Hepatocyte (in vitro differentiated cells): ENCODE measurements around the gene FCGBP. TPM values are rescaled to one million over a fixed set of nuclear protein-coding genes. Genes with fewer than 3 reads are reported as not detected.

Experiments
- DNase-seq: peaks from one replicate; pipeline ENCODE4 v3.0.0-alpha.2; 2016; ENCODE audit warnings: low spot score
- H2AFZ ChIP-seq: fragments of 200-600 bp; sonication (generic); 2 replicates; pipeline ENCODE4 v1.6.0; 2016; ENCODE audit warnings: antibody characterized with exemption, mild to moderate bottlenecking
- H3K27ac ChIP-seq: fragments of 200-600 bp; sonication (generic); 2 replicates; pipeline ENCODE4 v1.5.1; 2016; ENCODE audit warnings: mild to moderate bottlenecking
- H3K27me3 ChIP-seq: fragments of 200-600 bp; sonication (generic); 2 replicates; pipeline ENCODE4 v1.6.1; 2016
- H3K36me3 ChIP-seq: fragments of 200-600 bp; sonication (generic); replicated peaks from 2 replicates; pipeline ENCODE4 v1.5.1; 2016; ENCODE audit warnings: low read depth; ENCODE audit not compliant: insufficient read depth
- H3K4me1 ChIP-seq: fragments of 200-600 bp; sonication (generic); 2 replicates; pipeline ENCODE4 v1.5.1; 2016; ENCODE audit warnings: mild to moderate bottlenecking, moderate library complexity; ENCODE audit not compliant: insufficient read depth
- H3K4me2 ChIP-seq: fragments of 200-600 bp; sonication (generic); 2 replicates; pipeline ENCODE4 v1.6.0; 2016
- H3K4me3 ChIP-seq: fragments of 200-600 bp; sonication (generic); 2 replicates; pipeline ENCODE4 v1.5.1; 2016; ENCODE audit warnings: mild to moderate bottlenecking
- H3K79me2 ChIP-seq: fragments of 200-600 bp; sonication (generic); 2 replicates; pipeline ENCODE4 v1.6.0; 2017; ENCODE audit warnings: mild to moderate bottlenecking
- H3K9me2 ChIP-seq: fragments of 200-600 bp; sonication (generic); replicated peaks from 2 replicates; pipeline ENCODE4 v1.6.0; 2017; ENCODE audit warnings: mild to moderate bottlenecking; ENCODE audit not compliant: insufficient read depth
- H3K9me3 ChIP-seq: fragments of 200-600 bp; sonication (generic); 2 replicates; pipeline ENCODE4 v1.5.1; 2016; ENCODE audit warnings: low read depth, mild to moderate bottlenecking
- H4K20me1 ChIP-seq: fragments of 200-600 bp; sonication (generic); 2 replicates; pipeline ENCODE4 v1.6.0; 2016; ENCODE audit warnings: mild to moderate bottlenecking; ENCODE audit not compliant: insufficient read depth, poor library complexity, severe bottlenecking
- CTCF ChIP-seq: fragments of 200-600 bp; sonication (generic); IDR thresholded peaks from 2 replicates; pipeline ENCODE4 v1.5.1; 2016; ENCODE audit warnings: antibody characterized with exemption, mild to moderate bottlenecking; ENCODE audit not compliant: poor library complexity
- EZH2 ChIP-seq: fragments of 200-600 bp; sonication (generic); IDR thresholded peaks from 2 replicates; pipeline ENCODE4 v1.6.1; 2016; ENCODE audit warnings: antibody characterized with exemption, mild to moderate bottlenecking, borderline replicate concordance
- EZH2phosphoT487 ChIP-seq: fragments of 200-600 bp; sonication (generic); IDR thresholded peaks from one replicate; pipeline ENCODE4 v1.6.1; 2018; ENCODE audit warnings: antibody characterized with exemption, mild to moderate bottlenecking, low read depth, moderate library complexity; ENCODE audit not compliant: unreplicated experiment, severe bottlenecking
- WGBS: methylation state at CpG from one replicate; pipeline ENCODE4 v1.1.6; 2016; ENCODE audit warnings: low lambda C conversion rate; ENCODE audit errors: missing lambda C conversion rate; 5-methylcytosine and 5-hydroxymethylcytosine counted together
- polyA plus RNA-seq: library from polyadenylated mRNA; unstranded; fragments of >200 nt; fragmentation: Nextera tagmentation; extraction: Ambion mirVana; gene quantifications from 2 replicates; pipeline ENCODE4 v1.2.1, GENCODE V29; 2016
- total RNA-seq: library from RNA; depleted of rRNA; stranded (reverse); fragments of >200 nt; gene quantifications from 2 replicates; pipeline ENCODE4 v1.2.3, GENCODE V29; 2014

Gene FCGBP
- total and polyA plus RNA-seq, 2 experiments from 2014 or later: 2.4 to 48.2 TPM

- TF ChIP-seq EZH2 (no peak), CTCF (no peak), EZH2phosphoT487 (no peak)
- Histone ChIP-seq H3K27me3 (no peaks in the 10 kb centered on the region), H3K4me1 (no peaks in the 10 kb centered on the region), H3K4me3 (no peak overlapping the region), H3K9me2 (no peaks in the 10 kb centered on the region), H3K9me3 (no peaks in the 10 kb centered on the region), H2AFZ (no peak overlapping the region), H4K20me1 (no peaks in the 10 kb centered on the region), H3K4me2 (no peak overlapping the region), H3K79me2 (no peaks in the 10 kb centered on the region), H3K36me3 (no peaks in the 10 kb centered on the region), H3K27ac (no peak overlapping the region)
- WGBS: 96% methylated on average over 20 of the region's 20 CpGs
- DNase-seq: no peak
Observed at GRCh38 chr19:39918183-39918651, 16.2 kb downstream of the FCGBP start.

- Histone ChIP-seq H3K4me2 (no peak overlapping the region), H3K27me3 (no peaks in the 10 kb centered on the region), H3K36me3 (no peaks in the 10 kb centered on the region), H2AFZ (no peak overlapping the region), H4K20me1 (no peaks in the 10 kb centered on the region), H3K9me3 (no peaks in the 10 kb centered on the region), H3K4me3 (no peak overlapping the region), H3K79me2 (no peaks in the 10 kb centered on the region), H3K27ac (no peak overlapping the region), H3K4me1 (no peaks in the 10 kb centered on the region), H3K9me2 (no peaks in the 10 kb centered on the region)
- DNase-seq: no peak
- no peak for TF ChIP-seq EZH2
- TF ChIP-seq CTCF: no peak
- no peak for TF ChIP-seq EZH2phosphoT487
- 91% methylated on average over 9 of the region's 9 CpGs for WGBS
Observed at GRCh38 chr19:39917561-39918182, 16.8 kb downstream of the FCGBP start.

DNA sequence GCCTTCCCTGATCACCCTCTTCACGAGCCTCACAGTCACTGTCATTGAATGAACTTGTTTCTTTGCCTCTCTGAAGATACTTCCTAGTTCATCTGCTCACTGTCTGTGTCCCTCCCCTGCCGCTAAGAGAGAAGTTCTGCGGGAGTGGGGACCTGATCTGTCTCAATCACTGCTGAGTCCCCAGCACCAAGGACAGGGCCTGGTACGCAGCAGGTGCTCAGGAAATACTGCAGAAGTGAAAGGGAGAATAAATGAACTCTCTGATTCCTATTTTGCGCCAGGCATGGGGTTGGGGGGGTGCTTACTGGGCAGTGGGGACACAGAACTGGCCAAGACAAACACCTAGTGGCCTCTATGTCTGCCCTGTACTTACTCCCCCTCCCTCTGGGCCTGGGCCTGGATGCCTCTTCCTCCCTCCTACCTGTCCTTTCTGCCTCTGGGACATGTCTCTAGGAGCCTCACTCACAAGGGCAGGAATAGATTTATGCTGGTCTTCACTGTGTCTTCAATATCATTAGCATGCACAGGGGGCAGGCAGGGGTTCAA, 17.5 kb downstream of the FCGBP start:
- no peaks in the 10 kb centered on the region for H3K79me2 ChIP-seq
- no peak for DNase-seq
- TF ChIP-seq EZH2 (no peak), CTCF (no peak), EZH2phosphoT487 (no peak)
- H3K27ac ChIP-seq: no peak overlapping the region
- 70% methylated on average over 5 of the region's 5 CpGs for WGBS
- no peaks in the 10 kb centered on the region for H3K36me3 ChIP-seq
- no peaks in the 10 kb centered on the region for H3K9me2 ChIP-seq
- H4K20me1 ChIP-seq: no peaks in the 10 kb centered on the region
- no peak overlapping the region for H2AFZ ChIP-seq
- no peaks in the 10 kb centered on the region for H3K9me3 ChIP-seq
- H3K4me1 ChIP-seq: no peaks in the 10 kb centered on the region
- no peaks in the 10 kb centered on the region for H3K27me3 ChIP-seq
- no peak overlapping the region for H3K4me2 ChIP-seq
- no peak overlapping the region for H3K4me3 ChIP-seq
